HCT116 (cell line): Measurements from ENCODE around the gene AFAP1. TPM values are rescaled to one million over a fixed set of nuclear protein-coding genes. Genes with fewer than 3 reads are reported as not detected.

ENCODE experiments used
- ATAC-seq: fragments of 200-7000 bp; cut with Tn5 transposase; 2 replicates; pipeline ENCODE4 v1.9.1; 2020; ENCODE audit warnings: mild to moderate bottlenecking, moderate library complexity
- BruUV-seq: library from RNA; stranded (reverse); fragments of 400-500 nt; replicated peaks from 2 replicates; lab custom pipeline; 2021; lab: Mats Ljungman, UMichigan
- CTCF ChIA-PET: fragments of 300-600 bp; sonication (Branson Sonifier 250); formaldehyde crosslinking; loops from one replicate; lab custom pipeline; 2021; ENCODE audit warnings: antibody characterized with exemption; lab: Charles Lee
- POLR2A ChIA-PET: fragments of 300-600, 350-600 bp; sonication (Branson Sonifier 250); formaldehyde crosslinking; loops from one replicate; lab custom pipeline; 2021; ENCODE audit warnings: antibody characterized with exemption; lab: Charles Lee
- RAD21 ChIA-PET, 2 experiments: fragments of 300-600 bp; sonication (Branson Sonifier 250); formaldehyde crosslinking; loops; one replicate each; lab custom pipeline; 2023; ENCODE audit warnings: low total read pairs in 2 of 2; ENCODE audit not compliant: uncharacterized antibody in 2 of 2, unreplicated experiment in 2 of 2, low non-redundant PET in 1 of 2; lab: Charles Lee
- DNase-seq: peaks from one replicate; pipeline ENCODE4 v3.0.0-alpha.2; 2010; ENCODE audit warnings: low read depth, low spot score
- H2AFZ ChIP-seq: fragments of 200-600 bp; shearing (Covaris generic), sonication (generic); 2 replicates; pipeline ENCODE4 v1.6.1; 2017; ENCODE audit warnings: low read depth, mixed run types, mixed read lengths, antibody characterized with exemption, low read length; ENCODE audit not compliant: poor library complexity, severe bottlenecking
- H3K27ac ChIP-seq: 2 replicates; pipeline ENCODE4 v1.5.1; 2012; ENCODE audit warnings: low read depth, low read length
- H3K27me3 ChIP-seq: fragments of 200-600 bp; sonication (generic); 2 replicates; pipeline ENCODE4 v1.6.1; 2016; ENCODE audit warnings: mixed run types, low read length, mixed read lengths; ENCODE audit not compliant: insufficient read depth
- H3K36me3 ChIP-seq, 2 experiments: fragments of 200-500 bp in 1 of 2; fragments of 200-600 bp in 1 of 2; sonication (Bioruptor generic) in 1 of 2; sonication (generic) in 1 of 2; 2 replicates each; pipeline versions ENCODE4 v1.5.1 to v1.6.1; 2014 to 2016; ENCODE audit warnings: low read length in 2 of 2, inconsistent platforms in 1 of 2, mixed read lengths in 1 of 2, mixed run types in 1 of 2; ENCODE audit not compliant: insufficient read depth in 2 of 2, control insufficient read depth in 1 of 2
- H3K4me1 ChIP-seq, 2 experiments: fragments of 200-600 bp in 1 of 2; sonication (generic) in 1 of 2; 2 replicates each; pipeline versions ENCODE4 v1.5.1 to v1.6.1; 2012 to 2017; ENCODE audit warnings: low read length in 2 of 2, inconsistent platforms in 1 of 2, mild to moderate bottlenecking in 1 of 2, mixed read lengths in 1 of 2, mixed run types in 1 of 2, moderate library complexity in 1 of 2; ENCODE audit not compliant: insufficient read depth in 2 of 2, control insufficient read depth in 1 of 2
- H3K4me2 ChIP-seq: fragments of 200-600 bp; sonication (generic); 2 replicates; pipeline ENCODE4 v1.6.1; 2017; ENCODE audit warnings: mixed run types, low read length, mixed read lengths
- H3K4me3 ChIP-seq, 2 experiments: fragments of 200-600 bp in 1 of 2; sonication (generic) in 1 of 2; replicated peaks in 1 of 2; 2 replicates each; pipeline ENCODE4 v1.5.1; 2011 to 2016; ENCODE audit warnings: low read length in 2 of 2, control low read depth in 1 of 2, low read depth in 1 of 2, mild to moderate bottlenecking in 1 of 2, mixed read lengths in 1 of 2, mixed run types in 1 of 2
- H3K79me2 ChIP-seq: fragments of 200-600 bp; sonication (generic); 2 replicates; pipeline ENCODE4 v1.6.1; 2017; ENCODE audit warnings: mild to moderate bottlenecking, mixed run types, low read length, moderate library complexity, mixed read lengths; ENCODE audit not compliant: insufficient read depth
- H3K9ac ChIP-seq: fragments of 200-600 bp; sonication (generic); 2 replicates; pipeline ENCODE4 v1.6.1; 2016; ENCODE audit warnings: low read length, mixed read lengths
- H3K9me2 ChIP-seq: fragments of 200-600 bp; sonication (generic), shearing (Covaris generic); 2 replicates; pipeline ENCODE4 v1.6.1; 2017; ENCODE audit warnings: mixed run types, mild to moderate bottlenecking, moderate library complexity; ENCODE audit not compliant: insufficient read depth
- H3K9me3 ChIP-seq, 2 experiments: fragments of 200-500 bp in 1 of 2; fragments of 200-600 bp in 1 of 2; sonication (Bioruptor generic) in 1 of 2; sonication (generic) in 1 of 2; 2 replicates each; pipeline ENCODE4 v1.6.1; 2014 to 2017; ENCODE audit warnings: low read length in 2 of 2, mixed read lengths in 2 of 2, inconsistent platforms in 1 of 2, low read depth in 1 of 2, mild to moderate bottlenecking in 1 of 2, mixed run types in 1 of 2, moderate library complexity in 1 of 2; ENCODE audit not compliant: control insufficient read depth in 1 of 2, insufficient read depth in 1 of 2
- H4K20me1 ChIP-seq: fragments of 200-600 bp; sonication (generic), shearing (Covaris generic); 2 replicates; pipeline ENCODE4 v1.6.1; 2017; ENCODE audit warnings: mixed run types, mild to moderate bottlenecking, moderate library complexity; ENCODE audit not compliant: insufficient read depth
- CBX3 ChIP-seq: IDR thresholded peaks from 2 replicates; pipeline ENCODE4 v1.6.1; 2012; ENCODE audit warnings: low read depth
- EZH2phosphoT487 ChIP-seq: fragments of 200-600 bp; IDR thresholded peaks from 2 replicates; pipeline ENCODE4 v1.6.1; 2018; ENCODE audit warnings: antibody characterized with exemption, borderline replicate concordance
- FOSL1 ChIP-seq: IDR thresholded peaks from 2 replicates; pipeline ENCODE4 v1.6.1; 2012; ENCODE audit warnings: low read depth
- TCF7L2 ChIP-seq: IDR thresholded peaks from 2 replicates; pipeline ENCODE4 v1.7.0; 2011; ENCODE audit warnings: borderline replicate concordance, inconsistent platforms; ENCODE audit not compliant: insufficient read depth, insufficient read length; ENCODE audit errors: extremely low read depth
- YY1 ChIP-seq: IDR thresholded peaks from 2 replicates; pipeline ENCODE4 v1.6.1; 2011; ENCODE audit warnings: low read length, low read depth, moderate library complexity, mild to moderate bottlenecking; ENCODE audit not compliant: insufficient replicate concordance; ENCODE audit errors: extremely low read depth
- ZFX ChIP-seq: fragments of 450-650 bp; IDR thresholded peaks from 2 replicates; pipeline ENCODE4 v1.6.1; 2017
- ZNF274 ChIP-seq: fragments of 200-500 bp; sonication (Bioruptor generic); IDR thresholded peaks from 2 replicates; pipeline ENCODE4 v1.6.1; 2014; ENCODE audit warnings: mild to moderate bottlenecking, low read depth, low read length, inconsistent platforms
- intact Hi-C: fragments of 100-400 bp; cut with micrococcal nuclease; formaldehyde crosslinking; loops from 2 replicates; pipeline ENCODE4 v1.10.0; 2022
- total RNA-seq: library from RNA; stranded (reverse); gene quantifications from one replicate; pipeline ENCODE4 v1.2.1, GENCODE V29; 2021; ENCODE audit not compliant: unreplicated experiment
- TF ChIP-seq, protein P1 (sequence below): IDR thresholded peaks from 2 replicates; pipeline ENCODE4 v1.6.1; 2012
- TF ChIP-seq, protein P2 (sequence below), 3 experiments: fragments of 200-600 bp in 1 of 3; sonication (generic) in 1 of 3; IDR thresholded peaks in 2 of 3; conservative IDR thresholded peaks in 1 of 3; 2 replicates each; pipeline ENCODE4 v1.5.1; 2012 to 2017; ENCODE audit warnings: low read depth in 2 of 3, low read length in 2 of 3, antibody characterized with exemption in 1 of 3, borderline replicate concordance in 1 of 3, control low read depth in 1 of 3, mild to moderate bottlenecking in 1 of 3, mixed read lengths in 1 of 3, mixed run types in 1 of 3, moderate library complexity in 1 of 3; ENCODE audit not compliant: insufficient read depth in 1 of 3
- TF ChIP-seq, protein P3 (sequence below): IDR thresholded peaks from 2 replicates; pipeline ENCODE4 v1.6.1; 2012

AFAP1 gene
- total RNA-seq, 1 experiment from 2014 or later, result 19.4 TPM

DNA sequence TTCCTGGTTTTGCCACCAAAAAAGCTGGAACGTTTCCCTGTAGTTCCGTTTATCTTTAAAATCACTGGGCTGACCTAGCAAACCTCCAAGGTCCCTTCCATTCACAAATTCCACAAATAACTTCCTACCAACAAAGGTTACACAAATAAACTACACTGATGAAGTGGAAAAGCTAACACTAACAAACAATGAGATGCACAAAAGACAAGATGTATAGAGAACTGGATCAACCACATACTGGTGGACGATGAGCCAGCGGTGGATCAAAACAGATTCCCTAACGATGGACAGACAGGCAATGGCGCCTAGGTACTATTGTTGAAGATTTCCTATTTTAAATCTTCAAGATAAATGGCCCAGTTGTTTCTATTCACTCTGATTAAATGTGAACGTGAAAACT lies 15.5 kb downstream of the AFAP1 start:
- Histone ChIP-seq H3K4me3 (no peak overlapping the region), H3K36me3 (no peaks in the 10 kb centered on the region), H3K4me2 (no peak overlapping the region), H3K27me3 (no peaks in the 10 kb centered on the region), H3K79me2 (peaks cover 44% of the 10 kb centered on the region; the same call in 1 of the 2 replicates), H3K4me1 (peaks cover 6 to 13% of the 10 kb centered on the region in 2 experiments; a peak in 3 of 4 replicates), H4K20me1 (no peaks in the 10 kb centered on the region), H3K27ac (no peak overlapping the region), H3K9me2 (no peaks in the 10 kb centered on the region), H3K9me3 (no peaks in the 10 kb centered on the region), H3K9ac (no peak overlapping the region)
- no TSS peak for BruUV-seq
- POLR2A ChIA-PET, result no interaction called here
- intact Hi-C loops, result no loop called here
- RAD21 ChIA-PET, result no interaction called here
- DNase-seq (no peak), ATAC-seq (no peak)
- CTCF ChIA-PET, result no interaction called here
- TF ChIP-seq YY1 (no peak), FOSL1 (no peak), CBX3 (no peak), TCF7L2 (no peak), ZFX (no peak), EZH2phosphoT487 (no peak), ZNF274 (no peak)
- TF ChIP-seq, protein P1, sequence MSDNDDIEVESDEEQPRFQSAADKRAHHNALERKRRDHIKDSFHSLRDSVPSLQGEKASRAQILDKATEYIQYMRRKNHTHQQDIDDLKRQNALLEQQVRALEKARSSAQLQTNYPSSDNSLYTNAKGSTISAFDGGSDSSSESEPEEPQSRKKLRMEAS, result no peak
- TF ChIP-seq, protein P2, sequence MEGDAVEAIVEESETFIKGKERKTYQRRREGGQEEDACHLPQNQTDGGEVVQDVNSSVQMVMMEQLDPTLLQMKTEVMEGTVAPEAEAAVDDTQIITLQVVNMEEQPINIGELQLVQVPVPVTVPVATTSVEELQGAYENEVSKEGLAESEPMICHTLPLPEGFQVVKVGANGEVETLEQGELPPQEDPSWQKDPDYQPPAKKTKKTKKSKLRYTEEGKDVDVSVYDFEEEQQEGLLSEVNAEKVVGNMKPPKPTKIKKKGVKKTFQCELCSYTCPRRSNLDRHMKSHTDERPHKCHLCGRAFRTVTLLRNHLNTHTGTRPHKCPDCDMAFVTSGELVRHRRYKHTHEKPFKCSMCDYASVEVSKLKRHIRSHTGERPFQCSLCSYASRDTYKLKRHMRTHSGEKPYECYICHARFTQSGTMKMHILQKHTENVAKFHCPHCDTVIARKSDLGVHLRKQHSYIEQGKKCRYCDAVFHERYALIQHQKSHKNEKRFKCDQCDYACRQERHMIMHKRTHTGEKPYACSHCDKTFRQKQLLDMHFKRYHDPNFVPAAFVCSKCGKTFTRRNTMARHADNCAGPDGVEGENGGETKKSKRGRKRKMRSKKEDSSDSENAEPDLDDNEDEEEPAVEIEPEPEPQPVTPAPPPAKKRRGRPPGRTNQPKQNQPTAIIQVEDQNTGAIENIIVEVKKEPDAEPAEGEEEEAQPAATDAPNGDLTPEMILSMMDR (IDR thresholded peaks at IDR 0.05 in 2 of 3, conservative IDR thresholded peaks at IDR 0.05 in 1 of 3; ENCODE audit: borderline replicate concordance in 1 of 3, insufficient read depth in 1 of 3, low read depth in 2 of 3, low read length in 2 of 3), result no peak
- TF ChIP-seq, protein P3, sequence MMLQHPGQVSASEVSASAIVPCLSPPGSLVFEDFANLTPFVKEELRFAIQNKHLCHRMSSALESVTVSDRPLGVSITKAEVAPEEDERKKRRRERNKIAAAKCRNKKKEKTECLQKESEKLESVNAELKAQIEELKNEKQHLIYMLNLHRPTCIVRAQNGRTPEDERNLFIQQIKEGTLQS, result no peak
- TF ChIP-seq, all 23 proteins: peak for 0
- no peak overlapping the region for H2AFZ ChIP-seq
